DMS114 treated with DMSO at 0.1 percent for 48 hours (cell line): Measurements from ENCODE around the gene POU2AF1.

Experiments used
- DNase-seq: peaks from one replicate; lab custom pipeline; 2025; ENCODE audit not compliant: unreplicated experiment; lab: John Stamatoyannopoulos, UW

POU2AF1 gene

DNA sequence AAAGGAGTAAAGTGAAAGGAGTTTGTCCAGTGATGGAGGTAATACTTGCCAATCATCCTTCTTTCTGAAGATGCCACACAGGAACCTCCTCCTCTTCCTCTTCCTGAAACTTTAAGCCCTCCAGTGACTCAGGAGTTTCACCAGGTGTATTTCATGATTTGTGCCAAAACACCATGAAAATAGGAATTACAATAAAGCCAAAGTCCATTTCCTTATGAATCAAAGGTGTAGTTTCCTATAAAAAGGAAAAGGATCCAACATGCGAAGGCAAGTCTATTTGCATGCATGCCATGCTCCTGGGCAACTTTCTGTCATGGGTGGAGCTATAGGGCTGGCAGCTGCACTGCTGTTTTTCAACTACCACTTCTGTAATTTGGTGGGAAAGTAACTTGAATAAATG, 9.8 kb upstream of the POU2AF1 start:
- DNase-seq, result no peak

- DNase-seq, result no peak
Measured at GRCh38 chr11:111388420-111388819, 9.3 kb upstream of the POU2AF1 start.

GRCh38 chr11:111387363-111387762, 8.3 kb upstream of the POU2AF1 start:
- no peak for DNase-seq

GRCh38 chr11:111386611-111387150, 7.6 kb upstream of the POU2AF1 start:
- DNase-seq, result no peak

DNA sequence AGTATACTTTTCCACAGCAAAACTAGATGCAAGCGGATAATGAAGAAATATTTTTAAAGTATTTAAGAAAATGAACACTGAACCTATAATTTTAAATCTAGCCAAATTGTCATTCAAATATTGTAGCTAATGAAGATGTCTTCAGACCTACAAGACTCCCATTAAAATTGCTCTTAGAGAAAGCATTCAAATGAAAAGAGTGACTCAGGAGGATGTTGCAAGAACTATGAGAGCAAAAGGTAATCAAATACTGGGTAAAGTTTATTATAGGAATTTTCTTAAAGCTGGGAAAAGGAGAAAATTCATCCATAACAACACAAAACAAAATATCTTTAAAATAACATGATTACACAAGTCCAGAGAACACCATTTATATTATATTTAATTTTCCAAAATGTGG, 5.4 kb upstream of the POU2AF1 start:
- DNase-seq, result no peak

DNA sequence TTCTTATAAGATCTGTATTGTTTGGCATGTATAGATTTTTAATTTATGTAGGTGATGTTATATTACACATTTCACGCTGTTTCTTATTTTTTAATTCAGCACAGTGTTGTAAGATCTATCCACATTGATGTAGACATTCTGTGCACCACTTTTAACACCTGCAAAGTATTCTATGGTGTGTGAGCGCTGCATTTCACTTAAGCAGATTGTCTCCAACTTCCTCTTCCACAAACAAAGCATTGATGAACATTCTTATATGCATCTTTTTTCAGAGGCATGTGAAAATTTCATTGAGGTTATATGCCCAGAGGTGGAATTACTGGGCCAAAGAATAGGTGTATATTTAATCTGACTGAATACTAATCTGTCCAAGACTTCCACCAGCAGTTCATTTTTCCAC, 3.4 kb upstream of the POU2AF1 start:
- no peak for DNase-seq

GRCh38 chr11:111379602-111380136, 594 bp upstream of the POU2AF1 start:
- no peak for DNase-seq

DNA sequence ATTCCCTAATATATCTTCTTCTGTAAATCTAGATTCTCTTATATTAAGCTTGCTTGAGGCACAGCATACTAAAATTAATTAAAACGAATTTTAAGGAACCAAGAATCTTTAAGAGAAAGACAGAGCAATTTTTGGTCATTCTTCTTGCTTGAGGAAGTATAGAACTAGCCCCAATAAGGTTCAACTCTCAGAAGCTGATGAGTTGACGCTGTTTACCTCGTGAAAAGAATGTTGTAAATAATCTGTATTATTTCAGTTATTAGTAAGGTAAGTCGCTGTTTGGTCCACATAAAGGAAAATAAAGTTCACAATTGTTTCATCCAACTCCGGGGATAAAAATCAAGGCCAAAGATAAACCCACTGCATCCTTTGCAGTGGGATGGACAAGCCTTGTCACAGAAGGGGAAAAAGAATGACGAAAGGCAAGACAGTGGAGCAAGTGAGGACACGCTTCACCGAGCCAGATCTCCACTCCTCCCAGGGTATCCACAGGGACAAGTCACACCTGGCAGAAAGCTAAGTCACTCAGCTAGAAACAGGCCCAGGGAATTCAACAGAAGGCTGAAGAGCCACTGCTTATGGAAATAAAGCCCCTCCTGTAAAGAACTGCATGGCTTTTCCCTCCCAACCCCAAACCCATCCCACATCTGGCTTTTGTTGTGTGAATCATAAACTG, 752 bp downstream of the POU2AF1 start:
- no peak for DNase-seq

GRCh38 chr11:111376181-111376871, 2.7 kb downstream of the POU2AF1 start:
- no peak for DNase-seq

DNA sequence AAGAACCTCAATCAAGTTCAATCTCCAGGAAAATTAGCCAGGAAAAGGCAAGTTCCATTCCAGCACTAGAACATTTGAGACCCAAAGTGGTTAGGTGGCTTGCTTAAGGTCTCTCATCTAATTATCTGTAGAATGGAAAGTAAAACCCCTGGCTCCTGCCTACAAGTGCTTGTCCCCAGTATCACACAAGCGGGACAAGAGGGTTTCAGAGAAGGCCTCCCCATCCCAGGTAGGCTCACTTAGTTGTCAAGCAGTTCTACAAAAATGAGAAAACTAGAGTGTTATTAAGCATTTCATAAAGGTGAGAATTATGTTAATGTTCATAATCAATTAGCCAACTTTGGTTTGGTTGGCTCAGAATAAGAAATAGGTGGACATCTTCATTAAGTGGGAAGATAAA, 5.5 kb downstream of the POU2AF1 start:
- DNase-seq, result no peak

- DNase-seq, result no peak
Measured at GRCh38 chr11:111372538-111372937, 6.5 kb downstream of the POU2AF1 start.

- DNase-seq, result no peak
Measured at GRCh38 chr11:111370902-111371578, 8.0 kb downstream of the POU2AF1 start.

GRCh38 chr11:111370270-111370901, 8.7 kb downstream of the POU2AF1 start:
- no peak for DNase-seq

DNA sequence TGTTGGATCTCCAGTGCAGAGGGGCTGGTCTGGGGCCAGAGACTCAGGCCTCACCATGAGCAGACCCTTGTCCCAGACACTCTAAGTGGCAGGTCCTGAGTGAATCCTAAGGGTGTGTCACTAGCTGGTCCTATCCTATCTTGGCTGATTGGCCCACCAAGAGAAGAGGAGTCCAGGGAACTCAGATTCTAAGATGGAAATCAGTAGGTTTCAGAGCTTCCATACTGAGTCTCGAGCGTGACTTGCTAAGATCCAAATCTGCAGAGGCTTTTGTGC, 10.9 kb downstream of the POU2AF1 start:
- DNase-seq, result no peak

- DNase-seq, result no peak
Measured at GRCh38 chr11:111367411-111368284, 11.4 kb downstream of the POU2AF1 start.

- DNase-seq, result no peak
Measured at GRCh38 chr11:111366560-111367410, 12.3 kb downstream of the POU2AF1 start.

DNA sequence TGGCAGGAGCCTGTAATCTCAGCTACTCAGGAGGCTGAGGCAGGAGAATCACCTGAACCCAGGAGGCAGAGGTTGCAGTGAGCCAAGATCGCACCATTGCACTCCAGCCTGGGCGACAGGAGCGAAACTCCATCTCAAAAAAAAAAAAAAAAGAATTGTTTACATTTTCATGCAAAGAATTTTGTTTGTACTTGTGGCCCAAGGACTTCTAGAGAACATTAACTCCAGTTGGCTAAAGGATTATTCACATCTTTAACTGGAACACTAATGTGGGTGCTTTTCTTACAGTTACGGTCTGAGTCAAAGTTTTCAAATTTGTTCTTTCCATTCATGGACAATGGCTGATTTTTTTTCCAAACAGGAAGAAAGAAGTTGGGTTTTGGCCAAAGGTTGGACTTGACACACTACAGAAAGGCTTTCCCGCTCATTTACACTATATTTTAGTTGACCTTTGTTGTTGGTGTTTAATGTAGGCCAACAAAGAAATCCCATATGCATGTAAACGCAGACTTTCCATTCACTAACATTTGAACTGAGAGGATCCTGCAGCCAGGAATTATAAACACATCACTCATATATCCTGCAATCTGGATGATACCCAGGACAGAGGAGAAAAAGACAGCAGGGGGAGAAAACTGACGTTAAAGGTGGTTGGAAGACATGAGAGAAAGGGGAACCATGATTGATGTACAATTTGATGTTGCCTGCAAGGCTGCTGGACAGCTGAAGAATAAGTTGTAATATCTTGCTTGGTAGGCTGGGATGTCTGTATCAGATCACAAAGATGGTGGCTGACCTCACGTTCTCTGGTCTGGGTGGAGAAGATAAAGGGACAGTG, 13.1 kb downstream of the POU2AF1 start:
- DNase-seq, result no peak

DNA sequence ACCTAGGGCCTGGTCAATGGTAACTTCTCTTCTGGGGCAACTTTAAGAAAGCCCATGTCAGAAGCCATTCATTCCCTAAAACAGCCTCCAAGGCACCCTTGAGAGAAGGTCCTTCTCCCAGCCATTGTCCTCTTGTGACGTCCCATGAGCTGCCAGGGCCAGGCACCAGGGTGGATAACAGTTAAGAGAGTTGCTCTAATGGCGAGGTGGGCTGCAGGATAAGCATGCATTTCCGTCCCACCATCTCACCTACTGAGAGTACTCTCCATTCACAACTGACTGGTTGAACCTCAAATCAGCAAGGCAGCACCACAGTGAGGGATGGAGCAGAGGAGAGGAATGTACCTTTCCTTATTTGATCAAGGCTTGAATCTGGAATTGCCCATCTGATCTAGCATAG, 14.6 kb downstream of the POU2AF1 start:
- no peak for DNase-seq

GRCh38 chr11:111363985-111364384, 15.1 kb downstream of the POU2AF1 start:
- DNase-seq, result no peak
